GM12878 (cell line): ENCODE data around the gene CD58.

ENCODE experiments used
- ASH2L ChIP-seq: fragments of 300-600, 200-600 bp; sonication (generic); IDR thresholded peaks from 2 replicates; pipeline ENCODE4 v1.6.1; 2017; ENCODE audit warnings: low read depth, mild to moderate bottlenecking, borderline replicate concordance
- ATF2 ChIP-seq: IDR thresholded peaks from 2 replicates; pipeline ENCODE4 v1.6.1; 2012; ENCODE audit warnings: low read length, inconsistent platforms
- E2F8 ChIP-seq: fragments of 450-650 bp; IDR thresholded peaks from 2 replicates; pipeline ENCODE4 v1.6.1; 2018; ENCODE audit warnings: mild to moderate bottlenecking, low read depth, moderate library complexity; ENCODE audit not compliant: partially characterized antibody
- EP300 ChIP-seq, 2 experiments: fragments of 150-350 bp in 1 of 2; IDR thresholded peaks; 2 replicates each; pipeline ENCODE4 v1.6.1; 2011 to 2012; ENCODE audit warnings: low read depth in 2 of 2, low read length in 2 of 2, borderline replicate concordance in 1 of 2, improper control_type of control experiment in 1 of 2, inconsistent platforms in 1 of 2; ENCODE audit not compliant: control insufficient read depth in 1 of 2
- EZH2 ChIP-seq: IDR thresholded peaks from 2 replicates; pipeline ENCODE4 v1.6.1; 2012; ENCODE audit warnings: low read depth, mild to moderate bottlenecking, control low read depth, inconsistent platforms, low read length, borderline replicate concordance; ENCODE audit not compliant: control insufficient read depth
- MYC ChIP-seq: IDR thresholded peaks from 2 replicates; pipeline ENCODE4 v1.6.1; 2011; ENCODE audit warnings: mild to moderate bottlenecking, low read length, moderate library complexity, inconsistent platforms; ENCODE audit not compliant: insufficient read depth, insufficient replicate concordance, insufficient read length, severe bottlenecking
- NR2C1 ChIP-seq: fragments of 450-650 bp; IDR thresholded peaks from 2 replicates; pipeline ENCODE4 v1.6.1; 2017; ENCODE audit warnings: antibody characterized with exemption, mild to moderate bottlenecking, moderate library complexity
- NRF1 ChIP-seq: conservative IDR thresholded peaks from 2 replicates; pipeline ENCODE4 v1.6.1; 2011; ENCODE audit warnings: mild to moderate bottlenecking, low read depth, low read length, improper control_type of control experiment
- POLR2AphosphoS2 ChIP-seq: IDR thresholded peaks from 2 replicates; pipeline ENCODE4 v1.6.1; 2011; ENCODE audit warnings: low read depth, mild to moderate bottlenecking, low read length, improper control_type of control experiment, moderate library complexity
- RELA ChIP-seq: fragments of 450-650 bp; IDR thresholded peaks from 2 replicates; pipeline ENCODE4 v1.8.0; 2014; ENCODE audit warnings: borderline replicate concordance; ENCODE audit not compliant: partially characterized antibody
- SIN3A ChIP-seq: IDR thresholded peaks from 2 replicates; pipeline ENCODE4 v1.6.1; 2012; ENCODE audit warnings: low read depth, low read length, improper control_type of control experiment
- SMC3 ChIP-seq: IDR thresholded peaks from 2 replicates; pipeline ENCODE4 v1.6.1; 2011; ENCODE audit warnings: low read length, improper control_type of control experiment, borderline replicate concordance
- SP1 ChIP-seq: IDR thresholded peaks from one replicate; pipeline ENCODE4 v1.6.1; 2011; ENCODE audit warnings: low read depth, low read length
- TF ChIP-seq, protein P1 (sequence below), 3 experiments: IDR thresholded peaks in 2 of 3; conservative IDR thresholded peaks in 1 of 3; 2 replicates each; pipeline ENCODE4 v1.5.1; 2011; ENCODE audit warnings: low read depth in 3 of 3, low read length in 3 of 3, mild to moderate bottlenecking in 3 of 3, control low read depth in 2 of 3, moderate library complexity in 2 of 3, inconsistent platforms in 1 of 3, mixed read lengths in 1 of 3; ENCODE audit not compliant: control insufficient read depth in 2 of 3, insufficient read depth in 1 of 3; ENCODE audit errors: extremely low read depth in 1 of 3

- TF ChIP-seq, protein P1, sequence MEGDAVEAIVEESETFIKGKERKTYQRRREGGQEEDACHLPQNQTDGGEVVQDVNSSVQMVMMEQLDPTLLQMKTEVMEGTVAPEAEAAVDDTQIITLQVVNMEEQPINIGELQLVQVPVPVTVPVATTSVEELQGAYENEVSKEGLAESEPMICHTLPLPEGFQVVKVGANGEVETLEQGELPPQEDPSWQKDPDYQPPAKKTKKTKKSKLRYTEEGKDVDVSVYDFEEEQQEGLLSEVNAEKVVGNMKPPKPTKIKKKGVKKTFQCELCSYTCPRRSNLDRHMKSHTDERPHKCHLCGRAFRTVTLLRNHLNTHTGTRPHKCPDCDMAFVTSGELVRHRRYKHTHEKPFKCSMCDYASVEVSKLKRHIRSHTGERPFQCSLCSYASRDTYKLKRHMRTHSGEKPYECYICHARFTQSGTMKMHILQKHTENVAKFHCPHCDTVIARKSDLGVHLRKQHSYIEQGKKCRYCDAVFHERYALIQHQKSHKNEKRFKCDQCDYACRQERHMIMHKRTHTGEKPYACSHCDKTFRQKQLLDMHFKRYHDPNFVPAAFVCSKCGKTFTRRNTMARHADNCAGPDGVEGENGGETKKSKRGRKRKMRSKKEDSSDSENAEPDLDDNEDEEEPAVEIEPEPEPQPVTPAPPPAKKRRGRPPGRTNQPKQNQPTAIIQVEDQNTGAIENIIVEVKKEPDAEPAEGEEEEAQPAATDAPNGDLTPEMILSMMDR (IDR thresholded peaks at IDR 0.05 in 2 of 3, conservative IDR thresholded peaks at IDR 0.05 in 1 of 3; ENCODE audit: control insufficient read depth in 2 of 3, extremely low read depth in 1 of 3, insufficient read depth in 1 of 3, low read depth in 3 of 3, low read length in 3 of 3) = no peak
- TF ChIP-seq ATF2 (no peak; the same call in 1 of the 2 replicates), MYC (no peak), E2F8 (no peak), ASH2L (no peak), SP1 (no peak), RELA (no peak), NR2C1 (no peak), EZH2 (no peak), NRF1 (no peak), SIN3A (no peak), EP300 (IDR thresholded peaks at IDR 0.05; ENCODE audit: borderline replicate concordance in 1 of 2, control insufficient read depth in 1 of 2, low read depth in 2 of 2, low read length in 2 of 2) (peak; percentile 84 to 95), POLR2AphosphoS2 (no peak; the same call in 1 of the 2 replicates), SMC3 (no peak)
Observed at GRCh38 chr1:116567790-116568661, 2.8 kb downstream of the CD58 start.
